Ishikawa (cell line): ENCODE measurements around the gene GLRX5.

ENCODE experiments used
- RAD21 ChIP-seq: IDR thresholded peaks from 2 replicates; pipeline ENCODE4 v1.6.1; 2012; ENCODE audit warnings: low read depth
- TF ChIP-seq, protein P1 (sequence below): IDR thresholded peaks from 2 replicates; pipeline ENCODE4 v1.6.1; 2012

DNA sequence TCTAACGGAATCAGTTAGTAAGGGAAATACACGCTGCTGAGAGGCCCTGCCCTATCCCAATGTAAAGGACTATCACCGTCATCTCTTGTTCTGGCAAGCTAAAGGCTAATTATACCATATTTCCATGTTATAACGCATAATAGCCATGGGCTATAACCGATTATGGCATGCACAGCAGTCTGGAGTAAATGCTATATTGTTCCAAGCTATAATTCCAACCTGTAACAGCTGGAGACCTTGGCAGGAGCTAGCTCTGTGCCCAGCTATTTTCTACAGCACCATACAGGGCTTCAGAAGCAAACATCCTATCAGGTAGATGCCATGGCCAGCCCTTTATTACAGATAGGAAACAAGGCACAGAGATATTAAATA is 44.7 kb upstream of the GLRX5 start:
- TF ChIP-seq RAD21 = no peak
- TF ChIP-seq, protein P1, sequence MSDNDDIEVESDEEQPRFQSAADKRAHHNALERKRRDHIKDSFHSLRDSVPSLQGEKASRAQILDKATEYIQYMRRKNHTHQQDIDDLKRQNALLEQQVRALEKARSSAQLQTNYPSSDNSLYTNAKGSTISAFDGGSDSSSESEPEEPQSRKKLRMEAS = no peak
